Endothelial cell of umbilical vein (primary cell): Measurements from ENCODE around the gene ZNF831. TPM values are rescaled to one million over a fixed set of nuclear protein-coding genes. Genes with fewer than 3 reads are reported as not detected.

Experiments used
- BruUV-seq: library from RNA; stranded (reverse); fragments of 400-500 nt; replicated peaks from 2 replicates; lab custom pipeline; 2021; lab: Mats Ljungman, UMichigan
- CTCF ChIA-PET: fragments of 300-600, 350-600 bp; sonication (Branson Sonifier 250); formaldehyde crosslinking; loops from one replicate; lab custom pipeline; 2021; ENCODE audit warnings: antibody characterized with exemption, inconsistent platforms; lab: Charles Lee
- POLR2A ChIA-PET: fragments of 300-600, 350-600 bp; sonication (Branson Sonifier 250); formaldehyde crosslinking; loops from one replicate; lab custom pipeline; 2021; ENCODE audit warnings: antibody characterized with exemption, inconsistent platforms; lab: Charles Lee
- DNase-seq: peaks from one replicate; pipeline ENCODE4 v3.0.0-alpha.2; 2011; ENCODE audit warnings: low read depth, low spot score
- FAIRE-seq: peaks from 2 replicates; lab custom pipeline; 2011; peaks lifted over from hg19 to GRCh38; lab: Jason Lieb, UNC
- H2AFZ ChIP-seq: 2 replicates; pipeline ENCODE4 v1.6.0; 2012; ENCODE audit warnings: low read depth, low read length, control low read depth, inconsistent platforms
- H3K27ac ChIP-seq: 2 replicates; pipeline ENCODE4 v1.5.1; 2011; ENCODE audit warnings: low read depth, mild to moderate bottlenecking, control low read depth, low read length, moderate library complexity; ENCODE audit not compliant: insufficient read depth
- H3K27me3 ChIP-seq, 2 experiments: 2 replicates each; pipeline versions ENCODE4 v1.6.0 to v1.6.1; 2011; ENCODE audit warnings: low read length in 2 of 2, mixed read lengths in 1 of 2; ENCODE audit not compliant: control insufficient read depth in 2 of 2, insufficient read depth in 2 of 2
- H3K36me3 ChIP-seq, 2 experiments: 2 replicates in 1 of 2; 3 replicates in 1 of 2; pipeline ENCODE4 v1.5.1; 2011; ENCODE audit warnings: low read length in 2 of 2, mild to moderate bottlenecking in 1 of 2, moderate library complexity in 1 of 2; ENCODE audit not compliant: control insufficient read depth in 2 of 2, insufficient read depth in 2 of 2; ENCODE audit errors: extremely low read depth in 1 of 2
- H3K4me1 ChIP-seq: 3 replicates; pipeline ENCODE4 v1.5.1; 2011; ENCODE audit warnings: mild to moderate bottlenecking, low read length; ENCODE audit not compliant: control insufficient read depth, insufficient read depth; ENCODE audit errors: extremely low read depth
- H3K4me2 ChIP-seq: 2 replicates; pipeline ENCODE4 v1.6.1; 2011; ENCODE audit warnings: low read length, control low read depth, mixed read lengths; ENCODE audit not compliant: insufficient read depth
- H3K4me3 ChIP-seq, 3 experiments: fragments of 200-600 bp in 1 of 3; sonication (generic), shearing (Covaris generic) in 1 of 3; replicated peaks in 1 of 3; 2 replicates each; pipeline ENCODE4 v1.5.1; 2011 to 2016; ENCODE audit warnings: control low read depth in 3 of 3, low read length in 3 of 3, mild to moderate bottlenecking in 2 of 3, inconsistent platforms in 1 of 3, low read depth in 1 of 3, moderate library complexity in 1 of 3; ENCODE audit not compliant: insufficient read depth in 1 of 3
- H3K79me2 ChIP-seq: 2 replicates; pipeline ENCODE4 v1.6.0; 2012; ENCODE audit warnings: low read length, inconsistent platforms; ENCODE audit not compliant: control insufficient read depth, insufficient read depth
- H3K9ac ChIP-seq: replicated peaks from 2 replicates; pipeline ENCODE3; 2011; ENCODE audit warnings: low read length, control low read depth; ENCODE audit not compliant: insufficient read depth; ENCODE audit errors: extremely low read depth
- H3K9me1 ChIP-seq: replicated peaks from 3 replicates; pipeline ENCODE4 v1.6.0; 2011; ENCODE audit warnings: mild to moderate bottlenecking, low read length; ENCODE audit not compliant: control insufficient read depth, insufficient read depth; ENCODE audit errors: extremely low read depth
- H3K9me3 ChIP-seq: replicated peaks from 2 replicates; pipeline ENCODE4 v1.5.1; 2012; ENCODE audit warnings: low read length, inconsistent platforms; ENCODE audit not compliant: control insufficient read depth, insufficient read depth
- H4K20me1 ChIP-seq: replicated peaks from 2 replicates; pipeline ENCODE3; 2011; ENCODE audit warnings: mild to moderate bottlenecking, low read length; ENCODE audit not compliant: control insufficient read depth, insufficient read depth; ENCODE audit errors: extremely low read depth
- EZH2 ChIP-seq: IDR thresholded peaks from 2 replicates; pipeline ENCODE4 v1.6.1; 2012; ENCODE audit warnings: borderline replicate concordance, low read depth, mild to moderate bottlenecking, moderate library complexity, low read length, inconsistent platforms; ENCODE audit not compliant: severe bottlenecking
- FOS ChIP-seq: IDR thresholded peaks from 2 replicates; pipeline ENCODE4 v1.6.1; 2011; ENCODE audit warnings: mild to moderate bottlenecking, low read length, moderate library complexity, borderline replicate concordance; ENCODE audit not compliant: insufficient read depth
- GATA2 ChIP-seq: IDR thresholded peaks from 2 replicates; pipeline ENCODE4 v1.7.0; 2011; ENCODE audit warnings: low read depth, mild to moderate bottlenecking, moderate library complexity, mixed read lengths, low read length; ENCODE audit not compliant: insufficient read length, insufficient read depth
- JUN ChIP-seq: IDR thresholded peaks from 2 replicates; pipeline ENCODE4 v1.6.1; 2011; ENCODE audit warnings: borderline replicate concordance, low read depth; ENCODE audit not compliant: insufficient read length, insufficient read depth
- MAX ChIP-seq: IDR thresholded peaks from 2 replicates; pipeline ENCODE4 v1.6.1; 2011; ENCODE audit not compliant: insufficient read depth, insufficient read length
- MYC ChIP-seq: IDR thresholded peaks from one replicate; pipeline ENCODE4 v1.6.1; 2011; ENCODE audit warnings: mild to moderate bottlenecking, low read depth, low read length
- POLR2A ChIP-seq: IDR thresholded peaks from 2 replicates; pipeline ENCODE4 v1.6.1; 2012; ENCODE audit warnings: low read depth, mild to moderate bottlenecking, control low read depth, low read length
- POLR2AphosphoS5 ChIP-seq: IDR thresholded peaks from 2 replicates; pipeline ENCODE4 v1.6.1; 2012; ENCODE audit warnings: low read depth, mild to moderate bottlenecking, control low read depth, low read length, moderate library complexity; ENCODE audit not compliant: insufficient read depth
- dilution Hi-C: fragments of 300-500 bp; cut with MboI; formaldehyde crosslinking; loops from one replicate; pipeline ENCODE4 v1.15.0; 2019; ENCODE audit warnings: low sequenced_read_pairs; ENCODE audit not compliant: extremely low pct_ligation_motif_present
- intact Hi-C: fragments of 100-400 bp; cut with micrococcal nuclease; formaldehyde crosslinking; loops from one replicate; pipeline ENCODE4 v1.10.0; 2022
- polyA plus RNA-seq, 4 experiments: library from polyadenylated mRNA; depleted of rRNA in 3 of 4; stranded (reverse) in 3 of 4; unstranded in 1 of 4; fragments of >200 nt; gene quantifications; 2 replicates each; pipeline versions ENCODE4 v1.2.1 to v1.2.3, GENCODE V29; 2011 to 2012; ENCODE audit warnings: missing spikeins in 1 of 4
- total RNA-seq: library from RNA; stranded (reverse); gene quantifications from 2 replicates; pipeline ENCODE4 v1.2.3, GENCODE V29; 2021
- TF ChIP-seq, protein P1 (sequence below), 2 donors: IDR thresholded peaks; 1 replicate in 1 of 2; 2 replicates in 1 of 2; pipeline ENCODE4 v1.5.1; 2011; ENCODE audit warnings: low read length in 2 of 2, mild to moderate bottlenecking in 2 of 2, moderate library complexity in 2 of 2, control low read depth in 1 of 2, inconsistent platforms in 1 of 2, low read depth in 1 of 2; ENCODE audit not compliant: insufficient read depth in 1 of 2; ENCODE audit errors: extremely low read depth in 1 of 2

The ZNF831 gene
- total and polyA plus RNA-seq, 2 donors (not counting 3 experiments of a cell fraction or from before 2014, with no cell fraction given): not detected

- dilution Hi-C loops: no loop called here
- Histone ChIP-seq H3K4me2 (no peak overlapping the region), H3K27me3 (no peaks in the 10 kb centered on the region), H3K4me3 (no peak overlapping the region), H4K20me1 (no peaks in the 10 kb centered on the region), H2AFZ (no peak overlapping the region), H3K36me3 (no peaks in the 10 kb centered on the region), H3K79me2 (no peaks in the 10 kb centered on the region), H3K9me3 (no peaks in the 10 kb centered on the region), H3K27ac (no peak overlapping the region), H3K9me1 (no peaks in the 10 kb centered on the region), H3K4me1 (no peaks in the 10 kb centered on the region), H3K9ac (no peak overlapping the region)
- BruUV-seq: no TSS peak
- ChIA-PET POLR2A (no interaction called here), CTCF (no interaction called here)
- DNase-seq: no peak
- TF ChIP-seq POLR2A (no peak), MAX (no peak), POLR2AphosphoS5 (no peak), FOS (no peak), MYC (no peak), EZH2 (no peak), JUN (no peak), GATA2 (no peak)
- TF ChIP-seq, protein P1, sequence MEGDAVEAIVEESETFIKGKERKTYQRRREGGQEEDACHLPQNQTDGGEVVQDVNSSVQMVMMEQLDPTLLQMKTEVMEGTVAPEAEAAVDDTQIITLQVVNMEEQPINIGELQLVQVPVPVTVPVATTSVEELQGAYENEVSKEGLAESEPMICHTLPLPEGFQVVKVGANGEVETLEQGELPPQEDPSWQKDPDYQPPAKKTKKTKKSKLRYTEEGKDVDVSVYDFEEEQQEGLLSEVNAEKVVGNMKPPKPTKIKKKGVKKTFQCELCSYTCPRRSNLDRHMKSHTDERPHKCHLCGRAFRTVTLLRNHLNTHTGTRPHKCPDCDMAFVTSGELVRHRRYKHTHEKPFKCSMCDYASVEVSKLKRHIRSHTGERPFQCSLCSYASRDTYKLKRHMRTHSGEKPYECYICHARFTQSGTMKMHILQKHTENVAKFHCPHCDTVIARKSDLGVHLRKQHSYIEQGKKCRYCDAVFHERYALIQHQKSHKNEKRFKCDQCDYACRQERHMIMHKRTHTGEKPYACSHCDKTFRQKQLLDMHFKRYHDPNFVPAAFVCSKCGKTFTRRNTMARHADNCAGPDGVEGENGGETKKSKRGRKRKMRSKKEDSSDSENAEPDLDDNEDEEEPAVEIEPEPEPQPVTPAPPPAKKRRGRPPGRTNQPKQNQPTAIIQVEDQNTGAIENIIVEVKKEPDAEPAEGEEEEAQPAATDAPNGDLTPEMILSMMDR (IDR thresholded peaks at IDR 0.05; ENCODE audit: extremely low read depth in 1 of 2, insufficient read depth in 1 of 2, low read depth in 1 of 2, low read length in 2 of 2): no peak
- no peak for FAIRE-seq
- intact Hi-C loops: no loop called here
Observed at GRCh38 chr20:59144179-59144830, 19.3 kb upstream of the ZNF831 start.
